LNCaP clone FGC (cell line): ENCODE data around the gene TMEM151A.
"Not testable (repeated sequence)": the region's sequence is repeated elsewhere in the genome, so short reads cannot be mapped to it uniquely, and the experiment has no call there.

Experiments
- DNase-seq: peaks from one replicate; pipeline ENCODE4 v3.0.0-alpha.2; 2011; ENCODE audit warnings: low read depth
- H3K4me3 ChIP-seq: 2 replicates; pipeline ENCODE4 v1.5.1; 2011; ENCODE audit warnings: mild to moderate bottlenecking, low read depth, low read length, control low read depth
- TF ChIP-seq, protein P1 (sequence below): IDR thresholded peaks from 2 replicates; pipeline ENCODE4 v1.5.1; 2012; ENCODE audit warnings: mild to moderate bottlenecking; ENCODE audit not compliant: control insufficient read depth, insufficient read depth; ENCODE audit errors: extremely low read depth

Gene TMEM151A

DNA sequence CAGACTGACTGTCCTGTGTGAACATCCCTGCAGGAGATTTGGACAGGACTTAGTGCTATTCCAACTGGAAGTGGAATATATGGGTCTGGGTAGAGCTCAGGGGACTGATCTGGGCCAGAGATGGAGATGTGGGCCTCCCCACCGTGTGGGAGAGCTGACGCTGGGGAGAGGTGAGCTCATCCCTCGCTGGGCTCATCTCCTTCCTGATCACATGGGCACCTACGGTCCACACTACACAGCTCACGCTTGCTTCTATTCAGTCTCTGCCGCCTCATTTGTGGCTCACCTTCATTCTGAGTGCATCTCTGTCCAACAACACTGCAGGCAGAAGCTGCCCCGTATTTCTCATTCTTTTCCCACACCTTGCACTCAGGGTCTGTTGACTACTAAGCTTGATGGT, 39.9 kb upstream of the TMEM151A start:
- DNase-seq: no peak
- TF ChIP-seq, protein P1, sequence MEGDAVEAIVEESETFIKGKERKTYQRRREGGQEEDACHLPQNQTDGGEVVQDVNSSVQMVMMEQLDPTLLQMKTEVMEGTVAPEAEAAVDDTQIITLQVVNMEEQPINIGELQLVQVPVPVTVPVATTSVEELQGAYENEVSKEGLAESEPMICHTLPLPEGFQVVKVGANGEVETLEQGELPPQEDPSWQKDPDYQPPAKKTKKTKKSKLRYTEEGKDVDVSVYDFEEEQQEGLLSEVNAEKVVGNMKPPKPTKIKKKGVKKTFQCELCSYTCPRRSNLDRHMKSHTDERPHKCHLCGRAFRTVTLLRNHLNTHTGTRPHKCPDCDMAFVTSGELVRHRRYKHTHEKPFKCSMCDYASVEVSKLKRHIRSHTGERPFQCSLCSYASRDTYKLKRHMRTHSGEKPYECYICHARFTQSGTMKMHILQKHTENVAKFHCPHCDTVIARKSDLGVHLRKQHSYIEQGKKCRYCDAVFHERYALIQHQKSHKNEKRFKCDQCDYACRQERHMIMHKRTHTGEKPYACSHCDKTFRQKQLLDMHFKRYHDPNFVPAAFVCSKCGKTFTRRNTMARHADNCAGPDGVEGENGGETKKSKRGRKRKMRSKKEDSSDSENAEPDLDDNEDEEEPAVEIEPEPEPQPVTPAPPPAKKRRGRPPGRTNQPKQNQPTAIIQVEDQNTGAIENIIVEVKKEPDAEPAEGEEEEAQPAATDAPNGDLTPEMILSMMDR: no peak
- no peak overlapping the region for H3K4me3 ChIP-seq

DNA sequence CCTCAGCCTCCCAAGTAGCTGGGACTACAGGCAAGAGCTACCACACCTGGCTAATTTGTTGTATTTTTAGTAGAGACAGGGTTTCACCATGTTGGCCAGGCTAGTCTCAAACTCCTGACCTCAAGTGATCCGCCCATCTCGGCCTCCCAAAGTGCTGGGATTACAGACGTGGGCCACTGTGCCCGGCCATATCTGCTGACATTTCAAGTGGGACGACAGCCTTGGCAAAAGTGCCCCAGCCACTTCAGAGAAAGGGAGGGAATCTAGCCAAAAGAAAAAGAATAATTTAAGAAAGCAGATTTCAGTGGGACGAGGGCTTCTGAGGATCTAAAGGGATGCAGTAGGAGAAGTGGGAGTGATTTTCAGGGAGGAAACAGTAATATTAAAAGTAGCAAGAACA, 38.6 kb upstream of the TMEM151A start:
- not testable (repeated sequence) for DNase-seq, H3K4me3 ChIP-seq

GRCh38 chr11:66258473-66258893, 33.2 kb upstream of the TMEM151A start:
- no peak for DNase-seq
- TF ChIP-seq, protein P1: no peak

DNA sequence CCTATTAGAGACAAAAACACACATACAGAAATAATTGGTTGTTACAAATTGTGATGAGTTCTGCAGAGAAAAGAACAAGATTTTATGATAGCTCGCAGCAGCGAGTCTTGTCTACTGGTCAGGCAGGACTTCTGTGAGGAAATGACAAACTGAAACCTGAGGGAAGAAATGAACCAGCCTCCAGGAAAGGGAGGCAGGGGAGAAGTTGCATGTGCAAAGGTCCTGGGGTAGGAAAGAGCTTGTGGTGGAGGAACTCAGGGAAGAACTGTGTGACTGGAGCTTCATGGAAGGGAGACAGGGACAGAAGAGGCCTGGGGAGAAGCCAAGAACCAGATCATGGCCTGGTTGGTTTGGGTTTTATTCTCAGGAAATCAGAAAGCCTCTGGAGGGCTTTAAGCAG, 32.5 kb upstream of the TMEM151A start:
- no peak for DNase-seq
- TF ChIP-seq, protein P1: no peak
- no peak overlapping the region for H3K4me3 ChIP-seq

More at GRCh38 chr11:66258473-66258893, 33.2 kb upstream of the TMEM151A start:
- peak overlapping the region; percentile 98 for H3K4me3 ChIP-seq

- no peak overlapping the region for H3K4me3 ChIP-seq
Observed at GRCh38 chr11:66259956-66260355, 31.7 kb upstream of the TMEM151A start.

DNA sequence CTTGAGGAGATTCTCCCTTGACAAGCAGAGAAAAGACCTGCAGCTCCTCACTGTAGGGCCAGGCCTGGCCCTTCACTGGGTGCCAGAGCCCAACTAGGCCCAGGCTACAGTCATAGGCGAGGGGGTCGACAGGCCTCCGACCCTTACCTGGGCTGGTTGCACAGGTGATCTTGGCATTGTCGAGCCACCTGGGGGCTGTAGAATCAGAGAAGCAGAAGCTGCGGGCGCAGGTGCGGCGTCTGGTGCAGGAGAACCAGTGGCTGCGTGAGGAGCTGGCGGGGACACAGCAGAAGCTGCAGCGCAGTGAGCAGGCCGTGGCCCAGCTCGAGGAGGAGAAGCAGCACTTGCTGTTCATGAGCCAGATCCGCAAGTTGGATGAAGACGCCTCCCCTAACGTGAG, 30.1 kb upstream of the TMEM151A start:
- DNase-seq: no peak
- H3K4me3 ChIP-seq: no peak overlapping the region
- TF ChIP-seq, protein P1: no peak

More at GRCh38 chr11:66259956-66260355, 31.7 kb upstream of the TMEM151A start:
- DNase-seq: no peak
- TF ChIP-seq, protein P1: no peak

DNA sequence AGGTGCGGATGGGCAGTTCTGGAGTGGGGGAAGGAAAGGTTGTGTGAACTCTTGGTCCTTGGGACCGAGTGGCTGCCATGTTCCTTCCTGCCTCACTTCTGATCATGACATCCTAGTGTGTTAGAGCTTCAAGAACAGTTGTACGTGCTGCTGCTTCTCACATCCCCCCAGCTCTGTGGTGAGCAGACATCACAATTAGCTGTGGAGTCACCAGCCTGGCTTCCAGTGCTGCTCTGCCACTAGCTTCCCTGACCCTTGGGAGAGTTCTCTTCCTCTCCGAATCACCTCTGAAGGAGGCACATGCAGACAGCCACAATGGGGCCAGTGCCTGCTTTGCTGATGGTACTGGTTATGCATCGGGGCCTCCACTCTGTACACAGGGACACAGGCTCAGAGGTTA, 29.5 kb upstream of the TMEM151A start:
- H3K4me3 ChIP-seq: no peak overlapping the region
- no peak for DNase-seq

More for the DNA sequence above, 29.5 kb upstream of the TMEM151A start:
- TF ChIP-seq, protein P1: no peak
